ENCODE data around the gene CDH20.

CDH20 gene

GRCh38 chr18:61333271-61333745 is at the start of gene CDH20:
Gene CDH20, plus strand, starts transcription at chr18:61333430.
- Histone ChIP-seq H3K4me1 (no peaks in the 10 kb centered on the region), H3K9ac (no peak within 1 kb of the TSS), H3K4me2 (no peak within 1 kb of the TSS), H3K36me3 (no peaks in the 10 kb centered on the region), H3K27me3 (no peaks in the 10 kb centered on the region), H3K4me3 (no peak within 1 kb of the TSS), H3K9me3 (peaks cover 21% of the 10 kb centered on the region), H3K27ac (no peak within 1 kb of the TSS), H4K20me1 (no peaks in the 10 kb centered on the region)
- TF ChIP-seq Cebpa-rat (IDR thresholded peaks at IDR 0.05) = no peak

DNA sequence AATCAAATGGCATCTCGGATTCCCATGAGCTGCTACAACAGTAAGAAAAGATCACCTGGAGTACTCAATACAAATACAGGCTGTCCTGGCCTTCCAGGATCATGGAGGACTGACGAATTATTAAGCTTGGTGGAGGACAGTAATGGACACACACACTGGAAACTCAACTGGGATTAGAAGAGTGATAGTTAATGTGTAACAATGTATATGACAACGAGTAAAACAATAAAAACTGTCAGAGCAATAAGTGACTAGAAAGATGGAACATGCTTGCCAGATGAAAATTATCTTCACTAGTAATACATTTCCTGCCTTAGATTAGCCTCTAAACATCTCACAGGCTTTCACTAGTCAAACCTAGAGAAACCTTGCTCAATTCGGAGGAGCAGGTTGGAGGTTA is 49.2 kb upstream of the CDH20 start:
- Histone ChIP-seq H3K27ac (no peak overlapping the region), H4K20me1 (no peaks in the 10 kb centered on the region), H3K9ac (no peak overlapping the region), H3K4me2 (no peak overlapping the region), H3K27me3 (no peaks in the 10 kb centered on the region), H3K36me3 (no peaks in the 10 kb centered on the region), H3K4me3 (no peak overlapping the region), H3K4me1 (no peaks in the 10 kb centered on the region), H3K9me3 (peaks cover 6% of the 10 kb centered on the region; the same call in 1 of the 2 replicates)
- TF ChIP-seq Cebpa-rat (IDR thresholded peaks at IDR 0.05) = no peak

- H3K27ac ChIP-seq = no peak overlapping the region
- H3K4me1 ChIP-seq = no peaks in the 10 kb centered on the region
- H3K4me2 ChIP-seq = no peak overlapping the region
- no peaks in the 10 kb centered on the region for H4K20me1 ChIP-seq
- no peak overlapping the region for H3K4me3 ChIP-seq
- H3K9ac ChIP-seq = no peak overlapping the region
- H3K36me3 ChIP-seq = no peaks in the 10 kb centered on the region
- H3K27me3 ChIP-seq = no peaks in the 10 kb centered on the region
- H3K9me3 ChIP-seq = peaks cover 2% of the 10 kb centered on the region; the same call in 1 of the 2 replicates
- TF ChIP-seq Cebpa-rat (IDR thresholded peaks at IDR 0.05) = no peak
Observed at GRCh38 chr18:61285777-61286176, 47.5 kb upstream of the CDH20 start.

GRCh38 chr18:61286867-61287266 is 46.4 kb upstream of the CDH20 start:
- no peaks in the 10 kb centered on the region for H4K20me1 ChIP-seq
- no peaks in the 10 kb centered on the region for H3K27me3 ChIP-seq
- no peak for TF ChIP-seq Cebpa-rat (IDR thresholded peaks at IDR 0.05)
- no peak overlapping the region for H3K4me2 ChIP-seq
- no peaks in the 10 kb centered on the region for H3K9me3 ChIP-seq
- H3K4me1 ChIP-seq = no peaks in the 10 kb centered on the region
- no peak overlapping the region for H3K9ac ChIP-seq
- no peaks in the 10 kb centered on the region for H3K36me3 ChIP-seq
- H3K4me3 ChIP-seq = no peak overlapping the region
- no peak overlapping the region for H3K27ac ChIP-seq

DNA sequence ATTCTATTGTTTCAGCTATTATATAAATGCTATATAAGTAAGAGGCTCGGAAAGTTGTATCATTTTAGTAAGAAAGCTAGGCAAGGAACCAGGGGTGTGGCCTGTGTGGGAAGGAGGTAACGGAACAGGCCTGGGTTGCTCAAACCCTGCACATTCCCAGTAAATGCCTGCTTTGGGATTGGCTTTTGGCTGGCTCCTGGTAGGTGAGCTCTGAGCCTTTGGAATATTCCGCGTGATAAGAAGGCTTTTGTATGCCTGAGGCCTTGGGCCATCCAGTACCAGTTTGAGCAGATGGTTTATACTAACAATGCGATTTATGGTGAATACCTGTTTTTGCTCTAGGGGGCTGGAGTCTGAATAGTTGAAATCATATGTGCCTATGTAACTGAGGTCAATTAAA is 42.6 kb upstream of the CDH20 start:
- no peaks in the 10 kb centered on the region for H3K36me3 ChIP-seq
- H3K27me3 ChIP-seq = no peaks in the 10 kb centered on the region
- TF ChIP-seq Cebpa-rat (IDR thresholded peaks at IDR 0.05) = no peak
- no peaks in the 10 kb centered on the region for H4K20me1 ChIP-seq
- H3K9ac ChIP-seq = no peak overlapping the region
- no peaks in the 10 kb centered on the region for H3K4me1 ChIP-seq
- H3K4me2 ChIP-seq = no peak overlapping the region
- no peaks in the 10 kb centered on the region for H3K9me3 ChIP-seq
- H3K4me3 ChIP-seq = no peak overlapping the region
- H3K27ac ChIP-seq = no peak overlapping the region

DNA sequence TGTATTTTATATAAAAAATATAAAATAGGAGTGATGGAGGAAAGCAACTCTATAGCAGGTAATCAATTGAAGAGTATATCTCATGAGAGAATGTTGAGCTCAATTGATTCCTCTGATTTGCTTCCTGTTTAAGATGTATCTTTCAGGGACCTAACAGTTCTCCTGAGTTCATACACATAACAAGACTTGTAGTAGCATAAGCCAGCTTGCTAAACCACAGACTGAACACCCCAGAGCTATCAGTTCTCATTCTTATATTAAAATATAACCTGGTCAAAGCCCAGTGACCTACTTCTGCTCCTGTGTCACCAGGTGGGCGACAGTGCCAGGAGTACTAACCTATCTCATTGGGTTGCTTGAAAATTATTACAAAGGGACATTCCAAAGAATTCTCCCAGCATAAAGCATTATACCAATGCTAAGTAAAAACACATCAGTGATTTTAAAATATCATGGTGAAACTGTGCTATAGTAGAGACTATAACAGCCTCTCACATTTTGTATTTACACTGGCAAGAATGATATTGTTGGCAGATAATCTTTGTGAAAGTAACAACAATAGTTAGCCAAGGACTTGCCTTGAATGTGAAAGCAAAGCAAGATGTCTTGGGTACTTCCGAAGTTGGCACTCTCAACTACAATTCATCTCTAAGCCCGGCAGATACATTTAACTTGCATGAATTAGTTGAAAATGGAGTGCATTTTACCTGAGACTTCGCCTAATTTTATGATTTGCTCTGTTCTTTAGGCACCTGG is 40.8 kb upstream of the CDH20 start:
- H3K27ac ChIP-seq = no peak overlapping the region
- no peak for TF ChIP-seq Cebpa-rat (IDR thresholded peaks at IDR 0.05)
- no peaks in the 10 kb centered on the region for H3K4me1 ChIP-seq
- H3K9ac ChIP-seq = no peak overlapping the region
- H3K4me3 ChIP-seq = no peak overlapping the region
- no peak overlapping the region for H3K4me2 ChIP-seq
- no peaks in the 10 kb centered on the region for H3K9me3 ChIP-seq
- no peaks in the 10 kb centered on the region for H3K27me3 ChIP-seq
- no peaks in the 10 kb centered on the region for H4K20me1 ChIP-seq
- no peaks in the 10 kb centered on the region for H3K36me3 ChIP-seq

GRCh38 chr18:61295153-61295552 is 38.1 kb upstream of the CDH20 start:
- H4K20me1 ChIP-seq = no peaks in the 10 kb centered on the region
- H3K9ac ChIP-seq = no peak overlapping the region
- no peak overlapping the region for H3K4me2 ChIP-seq
- H3K36me3 ChIP-seq = no peaks in the 10 kb centered on the region
- no peaks in the 10 kb centered on the region for H3K27me3 ChIP-seq
- no peaks in the 10 kb centered on the region for H3K9me3 ChIP-seq
- no peaks in the 10 kb centered on the region for H3K4me1 ChIP-seq
- no peak overlapping the region for H3K4me3 ChIP-seq
- H3K27ac ChIP-seq = no peak overlapping the region
- TF ChIP-seq Cebpa-rat (IDR thresholded peaks at IDR 0.05) = no peak

GRCh38 chr18:61308004-61308403 is 25.2 kb upstream of the CDH20 start:
- no peaks in the 10 kb centered on the region for H3K9me3 ChIP-seq
- peaks cover 8% of the 10 kb centered on the region for H3K4me1 ChIP-seq
- no peaks in the 10 kb centered on the region for H3K36me3 ChIP-seq
- H3K27ac ChIP-seq = no peak overlapping the region
- no peak for TF ChIP-seq Cebpa-rat (IDR thresholded peaks at IDR 0.05)
- no peak overlapping the region for H3K4me2 ChIP-seq
- no peak overlapping the region for H3K4me3 ChIP-seq
- no peak overlapping the region for H3K9ac ChIP-seq
- no peaks in the 10 kb centered on the region for H4K20me1 ChIP-seq
- H3K27me3 ChIP-seq = no peaks in the 10 kb centered on the region

- no peak overlapping the region for H3K4me3 ChIP-seq
- no peaks in the 10 kb centered on the region for H3K36me3 ChIP-seq
- no peak overlapping the region for H3K9ac ChIP-seq
- H3K27ac ChIP-seq = no peak overlapping the region
- no peak for TF ChIP-seq Cebpa-rat (IDR thresholded peaks at IDR 0.05)
- H3K9me3 ChIP-seq = no peaks in the 10 kb centered on the region
- no peaks in the 10 kb centered on the region for H4K20me1 ChIP-seq
- H3K4me1 ChIP-seq = peaks cover 8% of the 10 kb centered on the region
- no peaks in the 10 kb centered on the region for H3K27me3 ChIP-seq
- H3K4me2 ChIP-seq = peak overlapping the region; percentile 19; the same call in 1 of the 2 replicates
Observed at GRCh38 chr18:61308795-61309393, 24.3 kb upstream of the CDH20 start.

DNA sequence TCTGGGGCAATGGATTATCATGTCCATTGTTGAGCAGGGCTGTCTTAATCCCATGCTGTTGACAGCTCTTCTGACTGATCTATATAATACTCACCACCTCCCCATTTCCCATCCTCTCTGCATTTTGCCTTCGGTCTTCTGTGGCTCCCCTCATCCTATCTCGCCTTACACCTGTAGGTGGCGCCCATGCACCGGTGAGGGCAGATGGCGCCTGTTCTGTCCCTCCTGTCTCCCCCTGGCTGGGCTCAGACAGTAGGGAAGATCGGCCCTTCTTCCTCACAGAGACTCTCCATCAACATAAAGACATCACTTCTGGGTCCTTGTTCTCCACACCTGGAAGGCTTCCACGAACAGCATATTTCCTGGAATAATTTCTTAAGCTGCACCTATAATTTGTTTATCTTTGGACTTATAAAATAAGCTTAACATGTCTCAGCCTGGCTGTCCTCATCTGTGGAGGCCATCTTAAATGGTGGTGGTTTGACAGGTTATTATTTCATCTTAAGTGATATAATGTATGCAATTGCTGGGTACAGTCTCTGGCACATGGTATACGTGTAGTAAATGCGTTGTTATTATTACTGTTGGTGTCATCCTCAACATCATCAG is 10.9 kb upstream of the CDH20 start:
- Histone ChIP-seq H3K9me3 (no peaks in the 10 kb centered on the region), H3K4me3 (no peak overlapping the region), H4K20me1 (no peaks in the 10 kb centered on the region), H3K36me3 (no peaks in the 10 kb centered on the region), H3K9ac (no peak overlapping the region), H3K27ac (no peak overlapping the region), H3K27me3 (no peaks in the 10 kb centered on the region), H3K4me2 (no peak overlapping the region), H3K4me1 (no peaks in the 10 kb centered on the region)
- no peak for TF ChIP-seq Cebpa-rat (IDR thresholded peaks at IDR 0.05)

Data from BLaER1 (cell line).